ENCODE data around the gene MIB2.

MIB2 gene

DNA sequence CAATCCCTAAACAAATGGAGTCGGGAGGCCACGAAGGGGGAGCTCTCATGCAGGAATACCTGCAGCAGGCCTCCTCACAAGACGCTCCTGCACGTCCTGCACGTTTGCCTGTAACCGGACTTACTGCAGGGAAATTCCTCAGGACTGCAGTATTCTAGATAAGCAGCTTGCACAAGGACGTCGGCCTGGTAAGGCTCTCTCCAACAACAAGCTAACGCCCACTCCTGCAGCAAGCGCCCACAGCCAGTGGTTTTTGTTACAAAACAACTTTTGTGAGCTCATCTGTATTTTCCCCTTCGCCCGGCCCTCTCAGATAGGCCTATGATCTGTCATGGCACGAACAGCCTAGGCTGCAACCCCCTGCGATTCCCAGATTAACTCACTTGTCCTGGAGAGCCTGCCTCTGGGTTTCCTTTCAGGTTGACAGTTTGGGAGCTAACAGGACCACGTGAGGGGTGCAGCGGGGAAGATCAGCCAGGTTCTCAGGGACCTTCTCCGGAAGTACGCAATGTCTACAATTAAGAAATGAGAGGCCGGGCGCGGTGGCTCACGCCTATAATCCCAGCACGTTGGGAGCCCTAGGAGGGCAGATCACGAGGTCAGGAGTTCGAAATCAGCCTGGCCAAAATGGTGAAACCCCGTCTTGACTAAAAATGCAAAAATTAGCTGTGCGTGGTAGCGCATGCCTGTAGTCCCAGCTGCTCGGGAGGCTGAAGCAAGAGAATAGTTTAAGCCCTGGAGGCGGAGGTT is 921 bp upstream of the MIB2 start:
- DNase-seq (ENCODE audit: low spot score): peak; percentile 65

DNA sequence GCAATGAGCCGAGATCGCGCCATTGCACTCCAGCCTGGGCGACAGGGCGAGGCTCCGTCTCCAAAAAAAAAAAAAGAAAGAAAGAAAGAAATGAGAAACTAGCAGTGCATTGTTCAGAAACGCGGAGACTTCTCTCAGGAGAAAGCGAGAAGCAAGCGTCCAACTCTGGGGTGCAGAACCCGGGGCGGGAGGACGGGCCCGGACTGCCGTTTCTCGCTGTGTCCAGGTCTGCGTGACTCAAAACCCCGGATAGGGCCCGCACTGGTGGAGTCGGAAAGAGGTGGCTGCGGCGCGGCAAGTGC is 395 bp upstream of the MIB2 start:
- no peak for DNase-seq (ENCODE audit: low spot score)

GRCh38 chr1:1616045-1616790 is 918 bp downstream of the MIB2 start:
- peak; percentile 87 for DNase-seq (ENCODE audit: low spot score)

GRCh38 chr1:1616838-1617237 is 1.5 kb downstream of the MIB2 start:
- no peak for DNase-seq (ENCODE audit: low spot score)

GRCh38 chr1:1617516-1617915 is 2.2 kb downstream of the MIB2 start:
- DNase-seq (ENCODE audit: low spot score): no peak

DNA sequence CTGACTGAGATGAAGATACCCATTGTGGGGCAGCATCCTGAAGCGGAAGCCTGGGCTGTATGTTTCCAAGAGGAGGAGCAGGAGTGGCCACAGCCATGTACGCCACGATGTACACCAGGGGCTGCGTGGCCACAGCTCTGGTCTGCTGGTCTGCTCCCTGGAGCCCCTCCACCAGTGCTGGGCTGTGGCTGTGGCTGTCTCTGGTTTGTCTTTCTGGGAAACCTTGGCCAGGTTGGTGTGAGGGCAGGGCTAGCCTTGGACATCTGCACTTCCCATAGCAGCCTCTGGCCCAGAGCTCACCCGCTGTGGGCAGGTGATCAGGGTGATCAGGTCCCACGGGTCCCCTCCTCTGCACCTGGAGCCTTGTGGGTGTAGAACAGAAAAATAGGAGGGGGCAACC is 2.6 kb downstream of the MIB2 start:
- no peak for DNase-seq (ENCODE audit: low spot score)

- DNase-seq (ENCODE audit: low spot score): no peak
These were observed 3.2 kb downstream of the MIB2 start for GRCh38 chr1:1618396-1619068.

DNA sequence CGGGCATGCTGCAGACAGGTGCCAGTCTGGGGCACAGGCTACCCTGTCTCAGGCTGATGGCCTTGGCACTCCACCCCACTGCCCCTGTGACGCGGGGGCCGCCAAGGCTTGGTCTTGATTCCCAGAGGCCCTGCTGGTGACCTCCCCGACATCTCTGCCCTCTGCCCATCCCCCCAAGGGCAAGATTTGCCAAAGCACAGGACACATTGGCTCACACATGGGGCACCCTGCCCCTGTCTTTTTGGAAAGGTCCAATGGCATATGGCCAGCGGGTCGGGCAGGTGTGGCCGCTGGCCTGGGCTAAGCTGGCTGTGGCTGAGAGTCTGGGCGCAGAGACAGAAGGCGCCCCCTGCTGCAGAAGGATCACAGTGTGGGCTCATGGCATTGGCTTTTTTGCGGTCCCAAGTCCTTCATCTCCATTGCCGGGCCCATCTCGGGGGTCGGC is 4.6 kb downstream of the MIB2 start:
- DNase-seq (ENCODE audit: low spot score): no peak

- no peak for DNase-seq (ENCODE audit: low spot score)
These were observed 5.3 kb downstream of the MIB2 start for GRCh38 chr1:1620433-1621139.

- DNase-seq (ENCODE audit: low spot score): no peak
These were observed 6.1 kb downstream of the MIB2 start for GRCh38 chr1:1621173-1622009.

GRCh38 chr1:1622010-1622787 is 6.9 kb downstream of the MIB2 start:
- DNase-seq (ENCODE audit: low spot score): no peak

- DNase-seq (ENCODE audit: low spot score): no peak
These were observed 7.4 kb downstream of the MIB2 start for GRCh38 chr1:1622788-1623094.

- DNase-seq (ENCODE audit: low spot score): no peak
These were observed 7.9 kb downstream of the MIB2 start for GRCh38 chr1:1623181-1623630.

- no peak for DNase-seq (ENCODE audit: low spot score)
These were observed 8.5 kb downstream of the MIB2 start for GRCh38 chr1:1623631-1624442.

DNA sequence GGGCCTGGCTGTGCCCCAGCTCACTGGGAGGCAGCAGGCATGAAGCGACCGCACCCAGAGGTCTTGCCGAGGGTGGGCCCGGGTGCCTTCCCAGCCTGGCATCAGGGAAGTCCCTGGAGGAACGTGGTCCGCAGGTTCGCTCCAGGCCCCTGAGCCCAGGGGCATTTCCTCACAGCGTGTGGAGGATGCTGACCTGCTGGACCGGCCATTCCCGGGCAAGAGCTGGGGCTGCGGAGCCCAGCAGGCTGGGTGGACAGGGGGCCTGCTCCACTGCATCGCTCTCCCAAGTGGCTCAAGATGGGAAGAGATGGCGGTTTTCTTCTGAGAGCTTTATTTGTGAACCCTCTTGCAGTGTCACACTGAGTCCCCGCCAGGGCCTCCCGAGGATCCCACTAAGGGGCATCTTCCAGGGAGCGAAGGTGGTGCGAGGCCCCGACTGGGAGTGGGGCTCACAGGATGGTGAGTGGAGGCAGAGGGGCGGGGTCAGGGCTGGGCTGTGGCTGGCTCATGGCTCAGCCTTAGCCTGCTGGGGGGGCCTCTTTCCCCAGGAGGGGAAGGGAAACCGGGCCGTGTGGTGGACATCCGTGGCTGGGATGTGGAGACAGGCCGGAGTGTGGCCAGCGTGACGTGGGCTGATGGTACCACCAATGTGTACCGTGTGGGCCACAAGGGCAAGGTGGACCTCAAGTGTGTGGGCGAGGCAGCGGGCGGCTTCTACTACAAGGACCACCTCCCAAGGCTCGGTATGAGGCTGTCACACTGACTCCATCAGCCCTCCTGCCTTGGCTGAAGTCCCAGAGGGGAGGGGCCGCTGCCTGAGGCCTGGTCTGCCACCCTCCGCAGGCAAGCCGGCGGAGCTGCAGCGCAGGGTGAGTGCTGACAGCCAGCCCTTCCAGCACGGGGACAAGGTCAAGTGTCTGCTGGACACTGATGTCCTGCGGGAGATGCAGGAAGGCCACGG is 9.4 kb downstream of the MIB2 start:
- DNase-seq (ENCODE audit: low spot score): no peak

DNA sequence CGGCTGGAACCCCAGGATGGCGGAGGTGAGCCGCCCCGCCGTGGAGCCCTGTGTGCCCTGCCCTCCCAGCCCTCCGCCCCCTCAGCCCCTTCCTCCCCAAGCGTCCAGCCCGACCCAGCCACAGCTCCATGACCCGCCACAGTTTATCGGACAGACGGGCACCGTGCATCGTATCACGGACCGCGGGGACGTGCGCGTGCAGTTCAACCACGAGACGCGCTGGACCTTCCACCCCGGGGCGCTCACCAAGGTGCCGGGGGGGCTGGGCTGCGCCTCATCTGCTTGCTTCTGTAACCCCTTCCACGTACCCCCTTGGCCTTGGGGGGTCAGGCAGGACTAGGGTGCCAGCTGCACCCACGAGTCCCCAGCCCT is 10.1 kb downstream of the MIB2 start:
- DNase-seq (ENCODE audit: low spot score): no peak

DNA sequence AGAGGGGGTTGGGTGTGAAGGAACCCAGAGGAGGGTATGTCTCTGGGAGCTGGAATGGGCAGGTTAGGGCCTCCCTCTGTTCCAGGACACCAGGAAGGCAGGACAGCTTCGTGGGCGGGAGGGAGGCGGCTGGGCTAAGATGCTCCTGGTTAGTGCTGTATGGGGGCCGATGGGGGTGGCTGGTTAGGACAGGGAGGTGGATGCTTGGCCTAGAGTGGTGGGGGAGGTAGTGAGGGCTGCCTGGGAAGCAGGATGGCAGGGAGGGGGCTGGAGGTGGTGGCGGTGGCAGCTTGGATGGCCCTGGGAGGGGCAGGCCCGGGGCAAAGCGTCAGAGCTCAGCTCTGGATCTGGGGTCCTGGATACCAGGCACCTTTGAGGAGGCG is 10.5 kb downstream of the MIB2 start:
- DNase-seq (ENCODE audit: low spot score): no peak

DNA sequence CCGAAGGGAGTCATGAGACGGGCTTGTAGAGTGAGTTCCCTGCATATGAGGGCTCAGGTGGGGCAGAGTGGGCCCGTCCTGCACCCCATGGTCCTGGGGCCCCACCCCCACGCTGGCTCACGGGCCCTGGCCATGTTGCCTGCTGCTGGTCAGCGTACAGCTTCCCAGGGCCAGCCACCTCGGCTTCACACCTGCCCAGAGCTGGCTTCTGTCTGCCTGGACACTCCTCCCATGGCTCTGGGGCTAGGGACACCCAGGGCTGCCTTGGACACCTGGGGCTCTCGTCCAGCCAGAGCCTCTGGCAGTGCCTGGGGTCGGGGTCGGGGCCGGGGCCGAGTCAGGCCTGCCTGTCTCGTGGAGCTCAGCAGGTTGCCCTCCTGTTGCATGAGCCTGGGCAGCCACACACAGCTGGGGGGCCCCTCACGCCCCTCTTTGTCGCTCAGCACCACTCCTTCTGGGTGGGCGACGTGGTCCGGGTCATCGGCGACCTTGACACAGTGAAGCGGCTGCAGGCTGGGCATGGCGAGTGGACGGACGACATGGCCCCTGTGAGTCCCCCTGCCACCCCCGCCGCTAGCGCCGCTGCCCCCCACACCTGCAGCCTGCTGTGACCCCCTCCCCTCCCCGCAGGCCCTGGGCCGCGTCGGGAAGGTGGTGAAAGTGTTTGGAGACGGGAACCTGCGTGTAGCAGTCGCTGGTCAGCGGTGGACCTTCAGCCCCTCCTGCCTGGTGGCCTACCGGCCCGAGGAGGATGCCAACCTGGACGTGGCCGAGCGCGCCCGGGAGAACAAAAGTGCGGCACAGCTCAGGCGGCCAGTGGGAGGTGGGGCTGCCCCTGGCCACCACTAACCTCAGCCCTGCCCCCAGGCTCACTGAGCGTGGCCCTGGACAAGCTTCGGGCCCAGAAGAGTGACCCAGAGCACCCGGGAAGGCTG is 11.2 kb downstream of the MIB2 start:
- DNase-seq (ENCODE audit: low spot score): no peak

All from AG08396 (cell line).